ENCODE measurements around the gene SRPK2.

Gene SRPK2

DNA sequence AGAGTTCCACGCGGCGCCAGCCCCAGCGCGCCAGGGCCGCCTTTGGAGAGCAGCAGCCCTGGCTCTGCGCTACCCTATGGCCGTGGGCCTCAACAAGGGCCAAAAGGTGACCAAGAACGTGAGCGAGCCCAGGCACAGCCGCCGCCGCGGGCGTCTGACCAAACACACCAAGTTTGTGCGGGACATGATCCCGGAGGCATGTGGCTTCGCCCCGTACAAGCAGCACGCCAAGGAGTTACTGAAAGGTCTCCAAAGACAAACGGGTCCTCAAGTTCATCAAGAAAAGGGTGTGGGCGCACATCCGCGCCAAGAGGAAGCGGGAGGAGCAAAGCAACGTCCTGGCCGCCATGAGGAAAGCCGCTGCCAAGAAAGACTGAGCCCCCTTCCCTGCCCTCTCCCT lies 144.1 kb downstream of the SRPK2 start (continued):
- TF ChIP-seq, protein P1, sequence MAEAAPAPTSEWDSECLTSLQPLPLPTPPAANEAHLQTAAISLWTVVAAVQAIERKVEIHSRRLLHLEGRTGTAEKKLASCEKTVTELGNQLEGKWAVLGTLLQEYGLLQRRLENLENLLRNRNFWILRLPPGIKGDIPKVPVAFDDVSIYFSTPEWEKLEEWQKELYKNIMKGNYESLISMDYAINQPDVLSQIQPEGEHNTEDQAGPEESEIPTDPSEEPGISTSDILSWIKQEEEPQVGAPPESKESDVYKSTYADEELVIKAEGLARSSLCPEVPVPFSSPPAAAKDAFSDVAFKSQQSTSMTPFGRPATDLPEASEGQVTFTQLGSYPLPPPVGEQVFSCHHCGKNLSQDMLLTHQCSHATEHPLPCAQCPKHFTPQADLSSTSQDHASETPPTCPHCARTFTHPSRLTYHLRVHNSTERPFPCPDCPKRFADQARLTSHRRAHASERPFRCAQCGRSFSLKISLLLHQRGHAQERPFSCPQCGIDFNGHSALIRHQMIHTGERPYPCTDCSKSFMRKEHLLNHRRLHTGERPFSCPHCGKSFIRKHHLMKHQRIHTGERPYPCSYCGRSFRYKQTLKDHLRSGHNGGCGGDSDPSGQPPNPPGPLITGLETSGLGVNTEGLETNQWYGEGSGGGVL (tag by site-specific recombination; IDR thresholded peaks at IDR 0.05), result no peak
- TF ChIP-seq, protein P2, sequence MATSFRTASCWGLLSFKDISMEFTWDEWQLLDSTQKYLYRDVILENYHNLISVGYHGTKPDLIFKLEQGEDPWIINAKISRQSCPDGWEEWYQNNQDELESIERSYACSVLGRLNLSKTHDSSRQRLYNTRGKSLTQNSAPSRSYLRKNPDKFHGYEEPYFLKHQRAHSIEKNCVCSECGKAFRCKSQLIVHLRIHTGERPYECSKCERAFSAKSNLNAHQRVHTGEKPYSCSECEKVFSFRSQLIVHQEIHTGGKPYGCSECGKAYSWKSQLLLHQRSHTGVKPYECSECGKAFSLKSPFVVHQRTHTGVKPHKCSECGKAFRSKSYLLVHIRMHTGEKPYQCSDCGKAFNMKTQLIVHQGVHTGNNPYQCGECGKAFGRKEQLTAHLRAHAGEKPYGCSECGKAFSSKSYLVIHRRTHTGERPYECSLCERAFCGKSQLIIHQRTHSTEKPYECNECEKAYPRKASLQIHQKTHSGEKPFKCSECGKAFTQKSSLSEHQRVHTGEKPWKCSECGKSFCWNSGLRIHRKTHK (tag by site-specific recombination; IDR thresholded peaks at IDR 0.05), result no peak
- TF ChIP-seq, protein P3, sequence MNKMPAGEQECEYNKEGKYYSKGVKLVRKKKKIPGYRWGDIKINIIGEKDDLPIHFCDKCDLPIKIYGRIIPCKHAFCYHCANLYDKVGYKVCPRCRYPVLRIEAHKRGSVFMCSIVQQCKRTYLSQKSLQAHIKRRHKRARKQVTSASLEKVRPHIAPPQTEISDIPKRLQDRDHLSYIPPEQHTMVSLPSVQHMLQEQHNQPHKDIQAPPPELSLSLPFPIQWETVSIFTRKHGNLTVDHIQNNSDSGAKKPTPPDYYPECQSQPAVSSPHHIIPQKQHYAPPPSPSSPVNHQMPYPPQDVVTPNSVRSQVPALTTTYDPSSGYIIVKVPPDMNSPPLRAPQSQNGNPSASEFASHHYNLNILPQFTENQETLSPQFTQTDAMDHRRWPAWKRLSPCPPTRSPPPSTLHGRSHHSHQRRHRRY (tag by site-specific recombination; IDR thresholded peaks at IDR 0.05), result no peak
- TF ChIP-seq, protein P4, sequence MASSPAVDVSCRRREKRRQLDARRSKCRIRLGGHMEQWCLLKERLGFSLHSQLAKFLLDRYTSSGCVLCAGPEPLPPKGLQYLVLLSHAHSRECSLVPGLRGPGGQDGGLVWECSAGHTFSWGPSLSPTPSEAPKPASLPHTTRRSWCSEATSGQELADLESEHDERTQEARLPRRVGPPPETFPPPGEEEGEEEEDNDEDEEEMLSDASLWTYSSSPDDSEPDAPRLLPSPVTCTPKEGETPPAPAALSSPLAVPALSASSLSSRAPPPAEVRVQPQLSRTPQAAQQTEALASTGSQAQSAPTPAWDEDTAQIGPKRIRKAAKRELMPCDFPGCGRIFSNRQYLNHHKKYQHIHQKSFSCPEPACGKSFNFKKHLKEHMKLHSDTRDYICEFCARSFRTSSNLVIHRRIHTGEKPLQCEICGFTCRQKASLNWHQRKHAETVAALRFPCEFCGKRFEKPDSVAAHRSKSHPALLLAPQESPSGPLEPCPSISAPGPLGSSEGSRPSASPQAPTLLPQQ (tag by site-specific recombination; IDR thresholded peaks at IDR 0.05), result no peak
- no peak for TF ChIP-seq ZNF16 (tag by site-specific recombination; IDR thresholded peaks at IDR 0.05; ENCODE audit: low read depth)
- TF ChIP-seq ZNF626 (tag by site-specific recombination; IDR thresholded peaks at IDR 0.05), result no peak

DNA sequence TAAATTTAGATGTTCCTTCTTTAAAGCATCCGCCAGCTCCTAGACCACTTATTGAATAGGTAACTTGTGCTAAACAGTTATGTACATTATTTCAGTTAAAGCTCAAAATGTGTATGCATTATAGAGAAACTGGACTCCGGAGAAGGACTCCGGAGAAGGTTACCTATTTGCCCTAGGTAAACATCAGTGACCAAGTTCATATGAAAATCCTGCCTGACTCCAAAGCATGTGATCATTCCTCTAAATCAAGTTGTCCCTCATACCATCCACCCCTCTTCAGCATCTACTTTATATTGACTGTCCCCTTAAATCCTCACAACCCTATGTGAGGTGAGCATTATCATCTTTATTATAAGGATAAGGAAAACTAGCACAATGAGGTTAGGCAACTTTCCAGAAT lies 147.5 kb downstream of the SRPK2 start:
- TF ChIP-seq ZNF112 (tag by site-specific recombination; IDR thresholded peaks at IDR 0.05) (no peak), BCL11A (tag by site-specific recombination; IDR thresholded peaks at IDR 0.05; ENCODE audit: low read depth) (no peak), ZNF621 (tag by site-specific recombination; IDR thresholded peaks at IDR 0.05) (no peak), ZBTB7A (tag by site-specific recombination; IDR thresholded peaks at IDR 0.05; ENCODE audit: low read depth) (no peak), ZNF830 (tag by site-specific recombination; IDR thresholded peaks at IDR 0.05; ENCODE audit: low read depth) (no peak), KLF1 (tag by site-specific recombination; IDR thresholded peaks at IDR 0.05) (no peak), ZNF335 (tag by site-specific recombination; conservative IDR thresholded peaks at IDR 0.05) (no peak), ZNF138 (tag by site-specific recombination; IDR thresholded peaks at IDR 0.05; ENCODE audit: borderline replicate concordance) (no peak)
- TF ChIP-seq, protein P5, sequence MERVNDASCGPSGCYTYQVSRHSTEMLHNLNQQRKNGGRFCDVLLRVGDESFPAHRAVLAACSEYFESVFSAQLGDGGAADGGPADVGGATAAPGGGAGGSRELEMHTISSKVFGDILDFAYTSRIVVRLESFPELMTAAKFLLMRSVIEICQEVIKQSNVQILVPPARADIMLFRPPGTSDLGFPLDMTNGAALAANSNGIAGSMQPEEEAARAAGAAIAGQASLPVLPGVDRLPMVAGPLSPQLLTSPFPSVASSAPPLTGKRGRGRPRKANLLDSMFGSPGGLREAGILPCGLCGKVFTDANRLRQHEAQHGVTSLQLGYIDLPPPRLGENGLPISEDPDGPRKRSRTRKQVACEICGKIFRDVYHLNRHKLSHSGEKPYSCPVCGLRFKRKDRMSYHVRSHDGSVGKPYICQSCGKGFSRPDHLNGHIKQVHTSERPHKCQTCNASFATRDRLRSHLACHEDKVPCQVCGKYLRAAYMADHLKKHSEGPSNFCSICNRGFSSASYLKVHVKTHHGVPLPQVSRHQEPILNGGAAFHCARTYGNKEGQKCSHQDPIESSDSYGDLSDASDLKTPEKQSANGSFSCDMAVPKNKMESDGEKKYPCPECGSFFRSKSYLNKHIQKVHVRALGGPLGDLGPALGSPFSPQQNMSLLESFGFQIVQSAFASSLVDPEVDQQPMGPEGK (tag by site-specific recombination; IDR thresholded peaks at IDR 0.05), result no peak
- Histone ChIP-seq H3K4me1 (ENCODE audit: control insufficient read depth, insufficient read depth, low read length) (peaks cover 9% of the 10 kb centered on the region), H3K4me3 (ENCODE audit: low read depth, low read length) (no peak overlapping the region), H3K36me3 (ENCODE audit: control insufficient read depth in 2 of 2, insufficient read depth in 1 of 2, low read length in 2 of 2) (no peaks in the 10 kb centered on the region), H3K9me3 (ENCODE audit: control insufficient read depth, insufficient read depth, low read depth, low read length) (no peaks in the 10 kb centered on the region), H3K27ac (ENCODE audit: extremely low read depth, low read depth, low read length) (no peak overlapping the region)
- POLR2A ChIA-PET, result no interaction called here
- CTCF ChIA-PET, result no interaction called here

Data from HEK293 (cell line).